ENCODE results near the gene WDHD1.
A peak's percentile ranks its signal among the peaks of the same experiment; 100 is the strongest.
"Not testable (repeated sequence)": the region's sequence is repeated elsewhere in the genome, so short reads cannot be mapped to it uniquely, and the experiment has no call there.

The WDHD1 gene

GRCh38 chr14:54944737-54945391 is 82.0 kb downstream of the WDHD1 start:
- no peak for DNase-seq

DNA sequence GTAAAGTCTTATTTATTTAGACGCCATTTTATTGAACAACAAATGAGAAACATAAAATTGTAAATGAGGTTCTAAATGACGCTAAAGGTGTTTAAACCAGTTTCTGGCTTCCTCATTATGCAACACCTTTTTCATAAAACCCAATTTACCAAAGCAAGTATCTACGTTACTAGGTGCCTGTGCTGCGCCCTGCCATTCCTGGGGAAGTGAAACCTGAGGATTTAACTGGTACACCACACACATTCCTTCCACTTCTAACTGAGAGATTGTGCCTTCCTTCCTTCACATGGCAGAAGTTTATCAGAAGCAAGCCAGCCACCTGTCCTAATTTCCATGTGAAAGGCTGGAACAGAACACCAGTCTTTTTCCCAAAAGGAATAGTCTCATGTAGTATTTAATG is 84.0 kb downstream of the WDHD1 start:
- no peak for DNase-seq

DNA sequence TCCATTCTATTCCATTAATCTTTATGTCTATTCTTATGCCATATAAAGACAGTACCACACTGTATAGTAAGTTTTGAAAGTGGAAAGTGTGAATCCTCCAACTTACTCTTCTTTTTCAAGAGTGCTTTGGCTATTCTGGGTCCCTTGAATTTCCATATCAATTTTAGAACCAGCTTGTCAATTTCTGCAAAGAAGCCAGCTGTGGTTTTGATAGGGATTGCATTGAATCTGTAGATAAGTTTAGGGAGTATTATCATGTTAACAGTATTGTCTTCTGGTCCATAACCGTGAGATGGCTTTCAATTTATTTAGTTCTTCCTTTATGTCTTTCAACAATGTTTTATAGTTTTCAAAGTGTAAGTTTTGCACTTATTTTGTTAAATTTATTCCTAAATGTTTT is 90.1 kb downstream of the WDHD1 start:
- DNase-seq, result no peak

GRCh38 chr14:54935958-54936357 is 90.9 kb downstream of the WDHD1 start:
- no peak for DNase-seq

DNA sequence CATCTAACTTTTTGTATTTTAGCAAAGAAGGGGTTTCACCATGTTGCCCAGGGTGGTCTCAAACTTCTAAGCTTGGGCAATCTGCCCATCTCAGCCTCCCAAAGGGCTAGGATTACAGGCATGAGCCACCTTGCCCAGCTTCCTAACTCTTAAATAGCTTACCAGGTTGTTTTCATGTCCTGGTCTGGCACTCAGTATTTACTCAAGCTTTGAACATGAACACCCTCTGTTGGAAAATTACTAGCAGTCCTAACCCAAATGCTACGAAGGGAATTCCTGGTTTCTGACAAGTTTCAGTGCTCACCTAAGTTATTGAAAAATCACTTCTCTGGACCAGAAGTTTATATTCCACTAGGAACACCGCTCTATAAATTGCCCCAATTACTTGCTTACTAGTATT is 91.8 kb downstream of the WDHD1 start:
- no peak for DNase-seq

GRCh38 chr14:54933006-54933405 is 93.9 kb downstream of the WDHD1 start:
- DNase-seq, result no peak

GRCh38 chr14:54931598-54932340 is 95.1 kb downstream of the WDHD1 start:
- DNase-seq, result no peak

- DNase-seq, result no peak
Measured at GRCh38 chr14:54931101-54931500, 95.8 kb downstream of the WDHD1 start.

DNA sequence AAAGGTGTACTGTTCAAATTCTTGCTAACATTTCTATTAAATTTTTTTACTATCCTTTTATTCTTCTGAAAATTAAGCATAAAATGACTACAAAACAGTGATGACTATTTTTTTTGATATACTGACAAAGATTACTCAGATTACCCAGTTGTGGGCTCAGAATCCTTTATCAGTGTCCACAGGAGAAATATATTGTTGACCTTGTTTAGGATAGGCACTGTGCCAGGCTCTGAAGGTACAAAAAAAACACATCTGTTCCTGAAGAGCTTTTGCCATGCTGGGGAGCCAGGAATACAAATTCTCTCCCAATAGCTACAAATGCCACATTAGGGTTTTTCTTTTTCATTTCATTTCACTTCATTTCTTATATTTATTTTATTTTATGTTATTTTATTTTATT is 97.3 kb downstream of the WDHD1 start:
- DNase-seq, result no peak

DNA sequence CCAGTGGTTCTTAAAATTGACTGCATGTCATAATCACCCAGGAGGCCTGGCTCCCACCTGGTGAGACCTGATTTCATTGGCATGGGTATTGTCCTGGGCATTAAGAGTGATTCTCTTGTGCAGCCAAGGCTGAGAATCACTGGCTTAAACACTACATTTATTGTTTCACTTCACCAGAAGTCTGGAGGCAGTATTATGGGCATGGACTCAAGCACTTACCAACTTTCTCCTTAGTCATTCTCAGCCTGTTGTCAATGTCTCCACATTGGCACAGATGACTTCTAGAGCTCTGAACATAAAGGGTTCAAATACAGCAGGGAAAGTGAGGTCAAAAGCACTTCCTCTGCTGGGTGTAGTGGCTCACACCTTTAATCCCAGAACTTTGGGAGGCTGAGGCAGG is 98.7 kb downstream of the WDHD1 start:
- no peak for DNase-seq

GRCh38 chr14:54927551-54927950 is 99.3 kb downstream of the WDHD1 start:
- DNase-seq, result no peak

GRCh38 chr14:54926570-54926969 is 100.3 kb downstream of the WDHD1 start:
- not testable (repeated sequence) for DNase-seq

DNA sequence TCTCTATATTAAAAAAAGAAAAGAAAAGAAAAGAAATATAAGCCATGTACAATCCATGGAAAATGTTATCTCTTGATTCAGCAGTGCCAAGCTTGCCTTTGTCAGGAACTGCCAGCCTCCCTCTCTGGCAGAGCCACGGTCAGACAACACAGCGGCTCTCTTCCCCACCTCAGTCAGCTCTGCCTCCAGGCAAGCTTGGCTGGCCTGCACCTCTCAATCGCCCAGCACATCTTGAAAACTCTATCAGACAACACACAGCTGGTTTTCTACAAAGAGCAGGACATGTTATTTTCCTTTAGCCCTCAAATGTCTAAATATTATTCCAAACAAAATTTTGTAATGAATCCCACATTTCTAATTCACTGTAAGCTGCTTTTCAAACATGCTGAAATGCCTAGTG is 104.3 kb downstream of the WDHD1 start:
- no peak for DNase-seq

DNA sequence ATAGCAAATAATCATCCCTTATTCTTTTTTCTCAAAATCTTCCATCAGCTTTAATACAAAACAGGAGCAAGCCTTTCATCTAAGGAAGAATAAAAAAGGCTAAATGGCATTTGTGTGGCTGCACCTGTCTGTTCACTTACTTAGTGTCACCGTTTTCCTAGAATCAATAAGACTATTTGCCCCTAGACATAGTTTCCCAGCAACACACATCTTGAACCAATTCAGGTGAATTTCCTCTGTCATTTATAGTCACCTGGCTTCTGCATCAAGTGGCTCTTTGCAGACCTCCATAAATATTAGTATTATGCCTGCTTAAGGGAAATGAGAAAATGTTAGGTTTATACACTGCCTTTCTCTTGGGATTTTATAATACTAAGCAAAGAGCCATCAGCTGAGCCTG is 106.8 kb downstream of the WDHD1 start:
- DNase-seq, result peak; percentile 78

GRCh38 chr14:54919330-54919729 is 107.6 kb downstream of the WDHD1 start:
- DNase-seq, result no peak

DNA sequence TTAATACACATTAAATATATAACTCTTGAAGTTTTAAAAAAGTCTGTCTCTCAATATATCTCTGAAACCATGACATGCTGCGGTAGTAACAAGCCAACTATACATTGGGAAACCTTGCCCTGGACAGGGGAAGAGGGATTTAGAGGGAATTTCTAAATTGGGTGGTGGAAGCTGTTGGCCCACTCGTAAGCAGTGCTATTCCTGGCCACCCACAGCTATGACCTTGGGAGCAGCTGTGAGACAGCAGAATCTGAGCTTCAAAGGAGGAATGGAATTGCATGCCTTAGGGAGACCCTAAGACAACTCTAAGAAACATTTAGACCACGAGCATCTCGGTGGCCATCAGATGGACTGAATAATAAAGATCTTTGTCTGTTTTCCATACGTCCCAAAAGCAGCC is 108.5 kb downstream of the WDHD1 start:
- DNase-seq, result no peak

- no peak for DNase-seq
Measured at GRCh38 chr14:54916101-54916500, 110.8 kb downstream of the WDHD1 start.

DNA sequence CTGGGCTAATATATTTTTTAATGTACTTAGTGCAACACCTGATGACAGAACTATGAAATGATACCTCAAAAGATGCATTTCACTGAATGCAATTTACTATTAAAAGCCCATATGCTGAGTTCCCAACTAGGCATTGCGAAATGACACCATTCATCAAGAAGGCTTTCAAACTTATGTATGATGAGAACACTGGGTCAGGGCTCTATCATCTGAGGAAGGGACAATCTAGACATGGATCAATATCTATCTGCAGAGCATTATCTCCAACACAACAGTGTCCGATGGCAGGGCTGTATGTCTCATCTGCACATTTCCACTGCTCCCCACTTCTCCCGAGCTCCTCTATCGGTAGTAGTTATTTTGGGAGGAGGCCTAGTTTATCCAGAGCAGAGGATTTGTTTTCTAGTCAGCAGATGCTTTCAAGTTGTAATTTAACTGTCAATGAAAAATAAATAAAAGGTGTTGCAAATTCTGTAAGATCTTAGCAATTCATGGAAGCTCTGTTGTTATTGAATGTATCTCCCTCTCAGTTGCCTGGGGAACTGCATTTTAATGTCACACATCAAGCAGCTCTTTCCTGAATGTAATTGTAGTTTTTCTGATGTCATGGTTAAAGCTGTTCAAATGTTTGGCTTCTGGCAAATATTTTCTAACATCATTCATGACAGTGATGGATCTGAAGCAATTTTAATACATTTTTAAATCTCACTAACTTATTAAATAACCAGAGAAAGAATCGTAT is 116.9 kb downstream of the WDHD1 start:
- no peak for DNase-seq

DNA sequence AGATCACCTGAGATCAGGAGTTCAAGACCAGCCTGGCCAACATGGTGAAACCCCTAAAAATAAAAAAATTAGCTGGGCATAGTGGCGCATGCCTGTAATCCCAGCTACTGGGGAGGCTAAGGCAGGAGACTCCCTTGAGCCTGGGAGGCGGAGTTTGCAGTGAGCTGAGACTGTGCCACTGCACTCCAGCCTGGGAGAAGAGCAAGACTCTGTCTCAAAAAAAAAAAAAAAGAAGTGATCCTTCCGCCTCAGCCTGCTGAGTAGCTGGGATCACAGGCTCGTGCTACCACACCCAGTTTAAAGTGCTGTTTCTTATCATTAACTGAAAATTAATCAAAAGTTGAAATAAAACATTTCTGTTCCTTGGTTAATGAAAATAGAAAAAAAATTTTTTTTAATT is 117.9 kb downstream of the WDHD1 start:
- not testable (repeated sequence) for DNase-seq

DNA sequence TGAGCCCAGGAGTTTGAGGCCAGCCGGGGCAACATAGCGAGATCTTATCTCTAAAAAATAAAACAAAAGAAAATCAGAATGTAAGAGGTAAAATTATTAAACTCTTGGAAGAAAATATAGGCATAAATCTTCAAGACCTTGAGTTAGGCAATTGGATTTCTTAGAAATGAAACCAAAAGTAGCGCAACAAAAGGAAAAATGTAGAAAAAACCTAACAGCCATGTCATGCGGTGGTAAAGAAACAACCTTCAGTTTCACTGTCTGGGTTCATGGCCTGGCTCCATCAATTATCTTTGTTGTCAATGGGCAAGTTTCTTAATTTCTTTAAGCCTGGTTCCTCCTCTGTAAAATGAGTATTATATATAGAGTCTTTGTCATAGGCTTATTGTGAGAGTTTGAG is 118.7 kb downstream of the WDHD1 start:
- no peak for DNase-seq

DNA sequence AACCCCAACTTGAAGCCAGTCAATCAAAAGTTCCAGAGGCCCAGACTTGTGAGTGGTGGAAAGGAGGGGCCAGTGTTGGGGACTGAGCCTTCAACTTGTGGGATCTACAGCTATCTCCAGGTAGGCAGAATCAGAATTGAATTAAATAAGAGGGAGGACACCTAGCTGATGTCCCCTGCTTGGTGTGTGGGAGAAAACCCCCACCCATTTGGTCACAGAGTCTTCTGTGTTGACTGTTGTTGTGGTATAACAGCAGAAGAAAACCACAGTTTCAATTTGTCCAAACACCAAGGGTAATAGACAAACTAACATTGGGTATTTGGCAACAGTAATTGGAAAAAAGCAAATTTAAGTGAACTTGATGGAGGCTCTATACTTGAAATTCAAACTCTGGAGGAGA is 120.8 kb downstream of the WDHD1 start:
- DNase-seq, result no peak

DNA sequence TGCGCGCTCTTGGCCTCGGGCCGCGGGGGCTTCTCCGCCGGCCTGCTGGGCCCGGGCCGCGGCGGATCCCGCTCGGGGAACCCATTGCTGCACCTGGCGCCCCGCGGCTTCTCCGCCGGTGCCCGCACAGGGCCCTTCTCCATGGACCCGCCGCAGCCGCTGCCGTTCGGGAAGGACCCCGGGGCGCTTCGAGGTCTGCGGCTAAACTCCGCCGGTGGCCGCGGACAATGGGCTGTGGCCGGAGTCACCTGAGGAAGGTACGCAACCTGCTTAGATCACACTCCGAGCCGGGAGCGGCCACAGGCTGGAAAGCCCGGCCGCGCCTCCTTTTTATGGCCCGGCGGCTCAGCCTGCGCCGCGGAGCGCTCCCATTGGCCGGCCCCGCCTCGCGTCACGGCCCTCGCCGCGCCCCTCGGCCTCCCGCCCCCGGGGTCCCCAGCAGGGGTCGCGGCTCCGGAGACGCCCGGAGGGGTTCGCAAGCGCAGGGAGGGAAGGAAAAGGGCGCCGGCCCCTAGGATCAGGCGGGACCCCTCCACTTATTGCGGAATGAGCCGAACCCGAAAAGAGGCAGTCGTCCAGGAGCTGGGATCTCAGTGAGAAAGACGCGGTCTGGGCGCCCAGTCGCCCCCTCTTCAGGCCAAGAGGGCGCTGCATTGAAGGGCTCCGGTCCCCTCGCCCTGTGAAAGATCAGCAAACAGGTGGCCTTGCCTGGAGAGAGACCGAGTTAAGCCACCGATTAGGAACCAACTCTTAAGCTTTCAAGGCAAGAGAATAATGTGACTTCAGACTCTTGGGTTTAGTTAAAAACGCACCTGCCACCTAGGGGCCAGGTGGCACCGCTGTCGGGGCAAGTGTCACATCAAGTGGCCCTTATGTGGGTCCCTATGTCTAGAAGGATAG is 124.1 kb downstream of the WDHD1 start, which contains the start of gene GCH1:
TSS of gene GCH1 (minus strand) at position 306 of the 900 bp plus-strand sequence. CDS start at position 143, 163 bp downstream.
- peak; percentile 80 for DNase-seq

- peak; percentile 21 for DNase-seq
Measured at GRCh38 chr14:54902143-54902520, 124.8 kb downstream of the WDHD1 start.

Measured in NCI-H1436 (cell line).